WI38 (cell line): ENCODE results near the gene IL17B.

Source experiments
- H3K4me3 ChIP-seq: 2 replicates; pipeline ENCODE4 v1.5.1; 2011; ENCODE audit warnings: low read depth, mild to moderate bottlenecking, control low read depth, low read length
- TF ChIP-seq, protein P1 (sequence below): IDR thresholded peaks from 2 replicates; pipeline ENCODE4 v1.5.1; 2012; ENCODE audit warnings: low read depth, mild to moderate bottlenecking, control low read depth, low read length

IL17B gene

GRCh38 chr5:149419859-149420544 is 40.9 kb upstream of the IL17B start:
- TF ChIP-seq, protein P1, sequence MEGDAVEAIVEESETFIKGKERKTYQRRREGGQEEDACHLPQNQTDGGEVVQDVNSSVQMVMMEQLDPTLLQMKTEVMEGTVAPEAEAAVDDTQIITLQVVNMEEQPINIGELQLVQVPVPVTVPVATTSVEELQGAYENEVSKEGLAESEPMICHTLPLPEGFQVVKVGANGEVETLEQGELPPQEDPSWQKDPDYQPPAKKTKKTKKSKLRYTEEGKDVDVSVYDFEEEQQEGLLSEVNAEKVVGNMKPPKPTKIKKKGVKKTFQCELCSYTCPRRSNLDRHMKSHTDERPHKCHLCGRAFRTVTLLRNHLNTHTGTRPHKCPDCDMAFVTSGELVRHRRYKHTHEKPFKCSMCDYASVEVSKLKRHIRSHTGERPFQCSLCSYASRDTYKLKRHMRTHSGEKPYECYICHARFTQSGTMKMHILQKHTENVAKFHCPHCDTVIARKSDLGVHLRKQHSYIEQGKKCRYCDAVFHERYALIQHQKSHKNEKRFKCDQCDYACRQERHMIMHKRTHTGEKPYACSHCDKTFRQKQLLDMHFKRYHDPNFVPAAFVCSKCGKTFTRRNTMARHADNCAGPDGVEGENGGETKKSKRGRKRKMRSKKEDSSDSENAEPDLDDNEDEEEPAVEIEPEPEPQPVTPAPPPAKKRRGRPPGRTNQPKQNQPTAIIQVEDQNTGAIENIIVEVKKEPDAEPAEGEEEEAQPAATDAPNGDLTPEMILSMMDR: no peak
- no peak overlapping the region for H3K4me3 ChIP-seq

- H3K4me3 ChIP-seq: no peak overlapping the region
- TF ChIP-seq, protein P1: no peak
These were observed 40.4 kb upstream of the IL17B start for GRCh38 chr5:149419532-149419858.

DNA sequence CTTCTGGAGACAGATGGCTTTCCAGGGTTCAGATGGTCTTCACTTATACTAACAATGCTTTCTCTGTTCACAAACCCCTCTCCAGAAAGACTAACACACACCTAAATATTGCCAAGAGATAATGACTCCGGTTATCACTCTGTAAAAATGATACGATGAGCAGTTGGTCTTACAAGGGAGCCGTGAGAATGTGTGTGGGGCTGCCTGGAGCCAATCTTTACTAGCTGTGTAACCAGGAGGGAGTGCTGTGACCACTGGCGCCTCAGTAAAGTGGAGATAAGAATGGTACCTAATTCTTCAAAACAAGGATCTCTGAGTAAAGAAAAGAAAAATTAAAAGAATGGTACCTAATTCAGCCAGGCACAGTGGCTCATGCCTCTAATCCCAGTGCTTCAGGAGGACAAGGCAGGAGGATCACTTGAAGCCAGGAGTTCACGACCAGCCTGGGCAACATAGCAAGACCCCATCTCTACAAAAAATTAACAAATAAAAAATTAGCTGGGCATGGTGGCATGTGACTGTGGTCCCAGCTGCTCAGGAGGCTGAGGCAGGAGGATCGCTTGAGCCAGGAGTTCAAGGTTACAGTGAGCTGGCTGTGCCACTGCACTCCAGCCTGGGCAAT is 39.9 kb upstream of the IL17B start:
- H3K4me3 ChIP-seq: no peak overlapping the region
- TF ChIP-seq, protein P1: no peak

DNA sequence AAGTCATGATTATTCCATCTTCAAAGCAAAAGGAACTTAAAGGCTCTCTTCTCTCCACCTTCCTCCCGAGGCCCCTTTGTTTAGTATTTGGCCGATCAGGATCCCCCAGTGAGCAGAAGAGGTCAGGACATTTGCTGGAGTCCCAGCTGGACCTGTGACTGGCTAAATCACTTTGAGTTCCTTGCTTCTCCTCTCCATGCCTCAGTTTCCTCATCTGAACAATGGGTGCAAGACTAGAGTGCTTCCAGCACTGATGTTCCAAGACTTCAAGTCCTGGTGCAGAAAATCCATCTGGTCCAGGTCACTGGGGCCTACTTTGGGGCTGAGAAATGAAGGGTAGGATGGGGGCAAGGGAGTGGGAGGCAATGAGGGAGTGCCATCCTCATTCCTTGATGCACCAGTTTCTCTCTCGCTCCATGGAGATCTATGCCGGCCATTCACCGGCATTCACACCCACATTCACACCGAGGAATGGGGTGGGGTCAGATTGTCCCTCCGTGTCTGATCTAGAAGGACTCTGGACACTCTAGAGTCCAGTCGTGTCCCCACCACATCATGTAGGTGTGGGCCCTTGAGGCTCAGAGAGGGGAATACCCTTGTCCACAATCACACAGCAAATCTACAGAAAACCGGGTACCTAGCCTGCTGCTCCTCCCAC is 38.7 kb upstream of the IL17B start:
- TF ChIP-seq, protein P1: no peak
- no peak overlapping the region for H3K4me3 ChIP-seq

GRCh38 chr5:149416987-149417710 is 38.1 kb upstream of the IL17B start:
- TF ChIP-seq, protein P1: no peak
- peak overlapping the region; percentile 18 for H3K4me3 ChIP-seq

DNA sequence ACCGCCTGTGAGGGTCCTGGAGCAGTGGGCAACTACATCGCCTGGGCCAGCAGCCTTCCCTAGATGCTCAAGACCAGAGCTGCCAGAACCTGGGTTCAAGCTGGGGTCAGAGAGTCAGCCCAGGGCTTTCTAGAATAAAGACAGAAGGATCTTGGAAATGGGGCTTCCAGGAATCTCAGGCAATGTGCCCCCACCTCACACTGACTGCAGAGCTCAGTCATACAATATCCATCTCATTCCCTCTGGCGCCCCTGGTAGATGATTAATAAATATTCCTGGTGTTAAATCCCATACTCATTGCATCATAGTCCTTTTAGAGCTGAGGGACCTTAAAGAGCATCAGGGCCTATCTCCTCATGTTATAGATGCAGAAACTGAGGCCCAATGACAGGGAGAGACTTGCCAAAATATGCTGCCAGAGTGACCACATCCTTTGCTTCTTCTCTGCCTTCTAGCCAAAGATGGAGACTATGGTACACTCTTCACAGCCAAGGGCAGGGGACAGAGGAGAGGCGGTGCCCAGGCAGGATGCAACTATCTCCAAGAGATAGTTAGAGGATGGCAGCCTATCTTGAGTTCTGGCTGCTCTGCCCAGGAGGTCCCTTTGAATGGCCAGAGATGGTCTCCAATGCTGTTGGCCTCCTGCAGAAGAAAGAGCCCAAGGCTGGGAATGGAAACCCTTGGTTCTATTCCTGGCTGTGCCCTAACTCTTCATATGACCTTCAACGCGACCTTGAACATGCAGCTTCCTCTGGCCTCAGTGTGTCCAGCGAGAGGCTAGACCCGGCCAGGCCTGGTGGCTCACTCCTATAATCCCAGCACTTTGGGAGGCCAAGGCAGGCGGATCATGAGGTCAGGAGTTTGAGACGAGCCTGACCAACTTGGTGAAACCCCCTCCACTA is 36.2 kb upstream of the IL17B start:
- TF ChIP-seq, protein P1: no peak
- H3K4me3 ChIP-seq: no peak overlapping the region
